Liver (tissue), 9 donors: ENCODE measurements around the gene MYCL. TPM values are rescaled to one million over a fixed set of nuclear protein-coding genes. Genes with fewer than 3 reads are reported as not detected.

Source experiments
- DNase-seq: peaks from one replicate; pipeline ENCODE4 v3.0.0-alpha.2; 2017; ENCODE audit warnings: low spot score
- H3K27ac ChIP-seq, 2 donors: one replicate each; pipeline ENCODE4 v1.7.0; 2013; ENCODE audit warnings: inconsistent platforms in 2 of 2, low read length in 2 of 2, control low read depth in 1 of 2, low read depth in 1 of 2, mild to moderate bottlenecking in 1 of 2
- H3K27me3 ChIP-seq, 4 donors: one replicate each; pipeline versions ENCODE4 v1.6.1 to v1.7.0; 2013; ENCODE audit warnings: low read length in 3 of 4, inconsistent platforms in 1 of 4, mild to moderate bottlenecking in 1 of 4, moderate library complexity in 1 of 4; ENCODE audit not compliant: control insufficient read depth in 4 of 4, insufficient read depth in 4 of 4
- H3K36me3 ChIP-seq, 4 donors: one replicate each; pipeline versions ENCODE4 v1.6.1 to v1.7.0; 2013; ENCODE audit warnings: low read length in 3 of 4, mild to moderate bottlenecking in 3 of 4, low read depth in 1 of 4, moderate library complexity in 1 of 4; ENCODE audit not compliant: control insufficient read depth in 4 of 4, insufficient read depth in 3 of 4
- H3K4me1 ChIP-seq, 4 donors: one replicate each; pipeline versions ENCODE4 v1.6.1 to v1.7.0; 2013; ENCODE audit warnings: low read length in 3 of 4, mild to moderate bottlenecking in 3 of 4, moderate library complexity in 1 of 4; ENCODE audit not compliant: control insufficient read depth in 4 of 4, insufficient read depth in 4 of 4
- H3K4me3 ChIP-seq, 3 donors: one replicate each; pipeline versions ENCODE4 v1.6.1 to v1.7.0; 2013; ENCODE audit warnings: low read length in 3 of 3, control low read depth in 1 of 3, low read depth in 1 of 3, mild to moderate bottlenecking in 1 of 3
- H3K9ac ChIP-seq, 2 donors: one replicate each; pipeline ENCODE4 v1.7.0; 2013; ENCODE audit warnings: low read length in 2 of 2, mild to moderate bottlenecking in 2 of 2, moderate library complexity in 2 of 2, control low read depth in 1 of 2, low read depth in 1 of 2
- H3K9me3 ChIP-seq, 4 donors: one replicate each; pipeline versions ENCODE4 v1.6.1 to v1.7.0; 2013; ENCODE audit warnings: low read length in 3 of 4; ENCODE audit not compliant: control insufficient read depth in 4 of 4
- EGR1 ChIP-seq, 2 donors: IDR thresholded peaks; 2 replicates each; pipeline ENCODE4 v1.6.1; 2016 to 2018; ENCODE audit warnings: antibody characterized with exemption in 2 of 2, low read depth in 2 of 2
- FOXA1 ChIP-seq: IDR thresholded peaks from 2 replicates; pipeline ENCODE4 v1.6.1; 2016; ENCODE audit warnings: antibody characterized with exemption
- FOXA2 ChIP-seq: IDR thresholded peaks from 2 replicates; pipeline ENCODE4 v1.6.1; 2016; ENCODE audit warnings: antibody characterized with exemption
- HNF4A ChIP-seq, 2 donors: conservative IDR thresholded peaks; 2 replicates each; pipeline ENCODE4 v1.6.1; 2016; ENCODE audit warnings: antibody characterized with exemption in 2 of 2, mild to moderate bottlenecking in 2 of 2
- NR2F2 ChIP-seq: IDR thresholded peaks from 2 replicates; pipeline ENCODE4 v1.6.1; 2016; ENCODE audit warnings: antibody characterized with exemption
- TAF1 ChIP-seq: conservative IDR thresholded peaks from 2 replicates; pipeline ENCODE4 v1.6.1; 2016; ENCODE audit warnings: antibody characterized with exemption, mild to moderate bottlenecking
- YY1 ChIP-seq: IDR thresholded peaks from 2 replicates; pipeline ENCODE4 v1.6.1; 2016; ENCODE audit warnings: antibody characterized with exemption, mild to moderate bottlenecking
- WGBS: extraction: QIAGEN DNeasy Blood & Tissue Kit; methylation state at CpG from one replicate; pipeline ENCODE4 v1.1.7; 2013; 5-methylcytosine and 5-hydroxymethylcytosine counted together
- polyA plus RNA-seq, 2 donors: library from polyadenylated mRNA; stranded (reverse) in 1 of 2; unstranded in 1 of 2; fragments of 200-250 nt in 1 of 2; fragments of >200 nt in 1 of 2; fragmentation: Nextera tagmentation in 1 of 2; extraction: Ambion mirVana in 1 of 2; gene quantifications; one replicate each; pipeline versions ENCODE4 v1.2.1 to v1.2.3, GENCODE V29; 2013 to 2015
- total RNA-seq, 2 donors: library from RNA; depleted of rRNA; stranded (reverse); fragments of >200 nt; gene quantifications; one replicate each; pipeline ENCODE4 v1.2.3, GENCODE V29; 2014
- TF ChIP-seq, protein P1 (sequence below): fragments of 150-350 bp; IDR thresholded peaks from 2 replicates; pipeline ENCODE4 v1.5.1; 2017; ENCODE audit warnings: improper control_type of control experiment, low read depth, low read length; ENCODE audit not compliant: missing input control
- TF ChIP-seq, protein P2 (sequence below): IDR thresholded peaks from 2 replicates; pipeline ENCODE4 v1.6.1; 2016; ENCODE audit warnings: antibody characterized with exemption
- TF ChIP-seq, protein P3 (sequence below): IDR thresholded peaks from 2 replicates; pipeline ENCODE4 v1.6.1; 2016; ENCODE audit warnings: antibody characterized with exemption
- TF ChIP-seq, protein P4 (sequence below): IDR thresholded peaks from 2 replicates; pipeline ENCODE4 v1.6.1; 2016; ENCODE audit warnings: antibody characterized with exemption, mild to moderate bottlenecking
- TF ChIP-seq, protein P5 (sequence below): IDR thresholded peaks from 2 replicates; pipeline ENCODE4 v1.6.1; 2016; ENCODE audit warnings: antibody characterized with exemption
- donor health status: healthy.
- donor health status: healthy.
- donor health status: healthy.
- donor health status: healthy.
- donor health status: healthy.

The MYCL gene
- total and polyA plus RNA-seq, 4 donors, result 1.8 to 6.6 (median 2.5) TPM

DNA sequence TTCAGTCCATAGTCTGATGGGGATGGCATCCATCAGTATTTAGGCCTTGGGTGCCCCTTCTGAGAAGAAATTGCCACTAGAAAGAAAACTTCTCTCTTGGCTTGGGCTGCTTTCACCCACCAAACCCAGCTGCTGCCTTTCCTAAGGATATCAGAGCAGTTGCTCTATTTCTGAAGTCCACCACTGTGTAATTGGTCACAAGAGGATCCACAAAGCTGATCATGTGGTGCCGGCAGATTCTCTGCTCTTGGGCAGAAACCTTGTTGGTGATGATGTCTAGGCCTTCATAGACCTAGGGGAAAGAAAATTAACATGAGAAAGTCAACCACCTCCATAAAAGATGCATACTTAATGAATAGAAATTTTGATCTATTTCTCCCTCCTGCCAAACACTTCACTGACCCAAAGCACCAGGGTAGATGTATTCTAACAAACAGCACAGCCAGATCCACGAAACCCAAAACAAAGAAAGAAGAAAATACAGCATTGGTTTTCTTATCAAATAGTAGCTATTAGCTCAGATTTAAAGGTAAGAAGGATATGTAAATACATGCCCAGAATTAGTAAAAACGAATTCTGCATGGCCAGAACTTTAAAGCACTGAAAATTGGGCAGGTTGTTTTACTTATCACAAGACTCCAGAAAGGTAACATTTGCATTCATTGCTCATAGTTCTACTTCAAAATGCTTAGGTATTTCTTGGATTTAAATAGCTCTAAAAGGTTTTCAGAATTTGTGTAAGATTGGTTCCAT lies 44.4 kb downstream of the MYCL start:
- no peak for TF ChIP-seq HNF4A (conservative IDR thresholded peaks at IDR 0.05)
- TF ChIP-seq, protein P1, sequence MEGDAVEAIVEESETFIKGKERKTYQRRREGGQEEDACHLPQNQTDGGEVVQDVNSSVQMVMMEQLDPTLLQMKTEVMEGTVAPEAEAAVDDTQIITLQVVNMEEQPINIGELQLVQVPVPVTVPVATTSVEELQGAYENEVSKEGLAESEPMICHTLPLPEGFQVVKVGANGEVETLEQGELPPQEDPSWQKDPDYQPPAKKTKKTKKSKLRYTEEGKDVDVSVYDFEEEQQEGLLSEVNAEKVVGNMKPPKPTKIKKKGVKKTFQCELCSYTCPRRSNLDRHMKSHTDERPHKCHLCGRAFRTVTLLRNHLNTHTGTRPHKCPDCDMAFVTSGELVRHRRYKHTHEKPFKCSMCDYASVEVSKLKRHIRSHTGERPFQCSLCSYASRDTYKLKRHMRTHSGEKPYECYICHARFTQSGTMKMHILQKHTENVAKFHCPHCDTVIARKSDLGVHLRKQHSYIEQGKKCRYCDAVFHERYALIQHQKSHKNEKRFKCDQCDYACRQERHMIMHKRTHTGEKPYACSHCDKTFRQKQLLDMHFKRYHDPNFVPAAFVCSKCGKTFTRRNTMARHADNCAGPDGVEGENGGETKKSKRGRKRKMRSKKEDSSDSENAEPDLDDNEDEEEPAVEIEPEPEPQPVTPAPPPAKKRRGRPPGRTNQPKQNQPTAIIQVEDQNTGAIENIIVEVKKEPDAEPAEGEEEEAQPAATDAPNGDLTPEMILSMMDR, result no peak
- TF ChIP-seq, protein P2, sequence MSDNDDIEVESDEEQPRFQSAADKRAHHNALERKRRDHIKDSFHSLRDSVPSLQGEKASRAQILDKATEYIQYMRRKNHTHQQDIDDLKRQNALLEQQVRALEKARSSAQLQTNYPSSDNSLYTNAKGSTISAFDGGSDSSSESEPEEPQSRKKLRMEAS, result no peak
- no peak for TF ChIP-seq TAF1
- TF ChIP-seq, protein P3, sequence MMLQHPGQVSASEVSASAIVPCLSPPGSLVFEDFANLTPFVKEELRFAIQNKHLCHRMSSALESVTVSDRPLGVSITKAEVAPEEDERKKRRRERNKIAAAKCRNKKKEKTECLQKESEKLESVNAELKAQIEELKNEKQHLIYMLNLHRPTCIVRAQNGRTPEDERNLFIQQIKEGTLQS, result no peak
- no peak for TF ChIP-seq FOXA1
- no peak for TF ChIP-seq FOXA2
- TF ChIP-seq YY1, result no peak
- Histone ChIP-seq H3K27ac (no peak overlapping the region), H3K4me1 (peaks cover 0 to 10% (median 8%) of the 10 kb centered on the region in 4 donors), H3K4me3 (no peak overlapping the region), H3K36me3 (peaks cover 0 to 3% (median 0%) of the 10 kb centered on the region in 4 donors), H3K27me3 (no peaks in the 10 kb centered on the region), H3K9ac (no peak overlapping the region), H3K9me3 (no peaks in the 10 kb centered on the region)
- no peak for DNase-seq
- 94% methylated on average over 3 of the region's 3 CpGs for WGBS

DNA sequence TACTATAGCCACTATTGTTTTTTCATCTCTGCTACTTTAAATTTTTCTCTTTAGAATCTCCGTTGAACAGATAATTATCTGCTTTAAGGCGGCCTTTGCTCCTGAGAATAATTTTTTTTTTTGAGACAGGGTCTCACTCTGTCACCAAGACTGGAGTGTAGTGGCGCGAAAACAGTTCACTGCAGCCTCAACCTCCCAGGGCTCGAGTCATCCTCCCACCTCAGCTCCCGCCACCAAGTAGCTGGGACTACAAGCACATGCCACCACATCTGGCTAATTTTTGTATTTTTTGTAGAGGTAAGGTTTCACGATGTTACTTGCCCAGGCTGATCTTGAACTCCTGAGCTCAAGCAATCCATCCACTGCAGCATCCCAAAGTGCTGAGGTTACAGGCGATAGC lies 47.0 kb downstream of the MYCL start:
- peaks cover 0 to 3% (median 1%) of the 10 kb centered on the region in 4 donors for H3K36me3 ChIP-seq
- WGBS, result 97% methylated on average over 8 of the region's 8 CpGs
- no peak overlapping the region for H3K9ac ChIP-seq
- TF ChIP-seq EGR1 (IDR thresholded peaks at IDR 0.05; ENCODE audit: low read depth in 2 of 2) (no peak), NR2F2 (no peak)
- TF ChIP-seq, protein P4, sequence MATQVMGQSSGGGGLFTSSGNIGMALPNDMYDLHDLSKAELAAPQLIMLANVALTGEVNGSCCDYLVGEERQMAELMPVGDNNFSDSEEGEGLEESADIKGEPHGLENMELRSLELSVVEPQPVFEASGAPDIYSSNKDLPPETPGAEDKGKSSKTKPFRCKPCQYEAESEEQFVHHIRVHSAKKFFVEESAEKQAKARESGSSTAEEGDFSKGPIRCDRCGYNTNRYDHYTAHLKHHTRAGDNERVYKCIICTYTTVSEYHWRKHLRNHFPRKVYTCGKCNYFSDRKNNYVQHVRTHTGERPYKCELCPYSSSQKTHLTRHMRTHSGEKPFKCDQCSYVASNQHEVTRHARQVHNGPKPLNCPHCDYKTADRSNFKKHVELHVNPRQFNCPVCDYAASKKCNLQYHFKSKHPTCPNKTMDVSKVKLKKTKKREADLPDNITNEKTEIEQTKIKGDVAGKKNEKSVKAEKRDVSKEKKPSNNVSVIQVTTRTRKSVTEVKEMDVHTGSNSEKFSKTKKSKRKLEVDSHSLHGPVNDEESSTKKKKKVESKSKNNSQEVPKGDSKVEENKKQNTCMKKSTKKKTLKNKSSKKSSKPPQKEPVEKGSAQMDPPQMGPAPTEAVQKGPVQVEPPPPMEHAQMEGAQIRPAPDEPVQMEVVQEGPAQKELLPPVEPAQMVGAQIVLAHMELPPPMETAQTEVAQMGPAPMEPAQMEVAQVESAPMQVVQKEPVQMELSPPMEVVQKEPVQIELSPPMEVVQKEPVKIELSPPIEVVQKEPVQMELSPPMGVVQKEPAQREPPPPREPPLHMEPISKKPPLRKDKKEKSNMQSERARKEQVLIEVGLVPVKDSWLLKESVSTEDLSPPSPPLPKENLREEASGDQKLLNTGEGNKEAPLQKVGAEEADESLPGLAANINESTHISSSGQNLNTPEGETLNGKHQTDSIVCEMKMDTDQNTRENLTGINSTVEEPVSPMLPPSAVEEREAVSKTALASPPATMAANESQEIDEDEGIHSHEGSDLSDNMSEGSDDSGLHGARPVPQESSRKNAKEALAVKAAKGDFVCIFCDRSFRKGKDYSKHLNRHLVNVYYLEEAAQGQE, result no peak
- TF ChIP-seq, protein P3, result no peak
- TF ChIP-seq, protein P5, sequence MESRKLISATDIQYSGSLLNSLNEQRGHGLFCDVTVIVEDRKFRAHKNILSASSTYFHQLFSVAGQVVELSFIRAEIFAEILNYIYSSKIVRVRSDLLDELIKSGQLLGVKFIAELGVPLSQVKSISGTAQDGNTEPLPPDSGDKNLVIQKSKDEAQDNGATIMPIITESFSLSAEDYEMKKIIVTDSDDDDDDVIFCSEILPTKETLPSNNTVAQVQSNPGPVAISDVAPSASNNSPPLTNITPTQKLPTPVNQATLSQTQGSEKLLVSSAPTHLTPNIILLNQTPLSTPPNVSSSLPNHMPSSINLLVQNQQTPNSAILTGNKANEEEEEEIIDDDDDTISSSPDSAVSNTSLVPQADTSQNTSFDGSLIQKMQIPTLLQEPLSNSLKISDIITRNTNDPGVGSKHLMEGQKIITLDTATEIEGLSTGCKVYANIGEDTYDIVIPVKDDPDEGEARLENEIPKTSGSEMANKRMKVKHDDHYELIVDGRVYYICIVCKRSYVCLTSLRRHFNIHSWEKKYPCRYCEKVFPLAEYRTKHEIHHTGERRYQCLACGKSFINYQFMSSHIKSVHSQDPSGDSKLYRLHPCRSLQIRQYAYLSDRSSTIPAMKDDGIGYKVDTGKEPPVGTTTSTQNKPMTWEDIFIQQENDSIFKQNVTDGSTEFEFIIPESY, result no peak
- H3K4me3 ChIP-seq, result no peak overlapping the region
- H3K9me3 ChIP-seq, result no peaks in the 10 kb centered on the region
- no peak overlapping the region for H3K27ac ChIP-seq
- DNase-seq, result no peak
- no peaks in the 10 kb centered on the region for H3K27me3 ChIP-seq
- peaks cover 0 to 22% (median 13%) of the 10 kb centered on the region in 4 donors for H3K4me1 ChIP-seq
